K562 (cell line): Measurements from ENCODE around the gene SPTBN4. TPM values are rescaled to one million over a fixed set of nuclear protein-coding genes. Genes with fewer than 3 reads are reported as not detected.

ENCODE experiments used
- ATAC-seq: fragments of 200-7000 bp; cut with Tn5 transposase; 3 replicates; pipeline ENCODE4 v1.9.1; 2020; ENCODE audit warnings: moderate library complexity
- BruUV-seq: library from RNA; stranded (reverse); fragments of 400-500 nt; replicated peaks from 2 replicates; lab custom pipeline; 2021; lab: Mats Ljungman, UMichigan
- CTCF ChIA-PET: fragments of 300-600 bp; formaldehyde crosslinking; extraction: SDS; loops from one replicate; lab custom pipeline; 2021; ENCODE audit warnings: low intra/inter-chr PET ratio; lab: Yijun Ruan, JAX
- POLR2A ChIA-PET: fragments of 300-600, 350-650 bp; sonication (Branson Sonifier 250); formaldehyde crosslinking; extraction: SDS; loops from one replicate; lab custom pipeline; 2021; ENCODE audit warnings: antibody characterized with exemption, inconsistent platforms; lab: Yijun Ruan, JAX
- DNase-seq, 4 experiments: peaks; one replicate each; pipeline versions ENCODE4 v3.0.0 to v3.0.0-alpha.2; 2011 to 2018; ENCODE audit warnings: low spot score in 3 of 4, mixed read lengths in 3 of 4; ENCODE audit errors: extremely low read depth in 1 of 4
- FAIRE-seq: peaks from 2 replicates; lab custom pipeline; 2011; peaks lifted over from hg19 to GRCh38; lab: Jason Lieb, UNC
- H2AFZ ChIP-seq: 2 replicates; pipeline ENCODE4 v1.6.0; 2011; ENCODE audit warnings: low read depth, low read length, control low read depth, inconsistent platforms
- H3K27ac ChIP-seq: fragments of 200-600 bp; 3 replicates; pipeline ENCODE4 v1.8.0; 2011; ENCODE audit warnings: low read depth, mild to moderate bottlenecking, control low read depth, inconsistent platforms, low read length, moderate library complexity, mixed read lengths; ENCODE audit errors: extremely low read depth
- H3K27me3 ChIP-seq, 2 experiments: fragments of 300-600 bp in 1 of 2; 2 replicates in 1 of 2; 3 replicates in 1 of 2; pipeline versions ENCODE4 v1.6.0 to v1.8.0; 2011; ENCODE audit warnings: inconsistent platforms in 2 of 2, low read length in 2 of 2, mild to moderate bottlenecking in 1 of 2, mixed read lengths in 1 of 2, moderate library complexity in 1 of 2; ENCODE audit not compliant: control insufficient read depth in 2 of 2, insufficient read depth in 2 of 2
- H3K36me3 ChIP-seq: fragments of 300-600 bp; 3 replicates; pipeline ENCODE4 v1.8.0; 2011; ENCODE audit warnings: mild to moderate bottlenecking, low read length, inconsistent platforms; ENCODE audit not compliant: control insufficient read depth, insufficient read depth
- H3K4me1 ChIP-seq, 2 experiments: fragments of 200-600 bp in 1 of 2; replicated peaks in 1 of 2; 2 replicates in 1 of 2; 3 replicates in 1 of 2; pipeline versions ENCODE4 v1.5.1 to v1.8.0; 2011; ENCODE audit warnings: inconsistent platforms in 2 of 2, low read length in 2 of 2, mild to moderate bottlenecking in 1 of 2, mixed read lengths in 1 of 2, moderate library complexity in 1 of 2; ENCODE audit not compliant: control insufficient read depth in 2 of 2, insufficient read depth in 2 of 2
- H3K4me2 ChIP-seq: 2 replicates; pipeline ENCODE4 v1.6.1; 2011; ENCODE audit warnings: low read length, control low read depth, inconsistent platforms, mixed read lengths; ENCODE audit not compliant: insufficient read depth
- H3K4me3 ChIP-seq: fragments of 200-600 bp; sonication (generic), shearing (Covaris generic); 2 replicates; pipeline ENCODE4 v1.5.1; 2016; ENCODE audit warnings: control low read depth, inconsistent platforms
- H3K79me2 ChIP-seq: fragments of 200-600 bp; 3 replicates; pipeline ENCODE4 v1.8.0; 2011; ENCODE audit warnings: low read length, inconsistent platforms; ENCODE audit not compliant: control insufficient read depth, insufficient read depth
- H3K9ac ChIP-seq, 2 experiments: 2 replicates each; pipeline versions ENCODE4 v1.6.0 to v1.6.1; 2011; ENCODE audit warnings: low read depth in 2 of 2, low read length in 2 of 2, control low read depth in 1 of 2, inconsistent platforms in 1 of 2, mild to moderate bottlenecking in 1 of 2, mixed read lengths in 1 of 2; ENCODE audit not compliant: insufficient read depth in 1 of 2
- H3K9me1 ChIP-seq: one replicate; pipeline ENCODE4 v1.6.0; 2011; ENCODE audit warnings: inconsistent platforms, mild to moderate bottlenecking, low read length, moderate library complexity; ENCODE audit not compliant: control insufficient read depth, insufficient read depth
- H3K9me3 ChIP-seq: replicated peaks from 2 replicates; pipeline ENCODE4 v1.5.1; 2011; ENCODE audit warnings: low read depth, low read length, inconsistent platforms; ENCODE audit not compliant: control insufficient read depth, insufficient read depth
- H4K20me1 ChIP-seq: replicated peaks from 2 replicates; pipeline ENCODE4 v1.6.1; 2011; ENCODE audit warnings: low read length, inconsistent platforms, mixed read lengths; ENCODE audit not compliant: control insufficient read depth, insufficient read depth
- ARID3A ChIP-seq: IDR thresholded peaks from 2 replicates; pipeline ENCODE4 v1.6.1; 2012; ENCODE audit warnings: low read depth, low read length, improper control_type of control experiment, borderline replicate concordance
- CCAR2 ChIP-seq: fragments of 200-400 bp; formaldehyde crosslinking; IDR thresholded peaks from 2 replicates; pipeline ENCODE4 v1.6.1; 2017; ENCODE audit warnings: mild to moderate bottlenecking, low read depth, low read length
- GATA2 ChIP-seq: sonication (generic); formaldehyde crosslinking; IDR thresholded peaks from 2 replicates; pipeline ENCODE4 v1.4.0; 2020; ENCODE audit warnings: mild to moderate bottlenecking, missing genetic modification reagents
- NCOA2 ChIP-seq, 2 experiments: fragments of 450-650 bp; IDR thresholded peaks; 2 replicates each; pipeline ENCODE4 v1.6.1; 2018; ENCODE audit warnings: mild to moderate bottlenecking in 2 of 2, moderate library complexity in 1 of 2; ENCODE audit not compliant: partially characterized antibody in 2 of 2
- NELFE ChIP-seq: IDR thresholded peaks from 2 replicates; pipeline ENCODE4 v1.6.1; 2011; ENCODE audit warnings: mild to moderate bottlenecking; ENCODE audit not compliant: insufficient read depth, insufficient read length
- PRPF4 ChIP-seq: fragments of 200-400 bp; formaldehyde crosslinking; IDR thresholded peaks from one replicate; pipeline ENCODE4 v1.6.1; 2017; ENCODE audit warnings: low read length, low read depth, mild to moderate bottlenecking; ENCODE audit not compliant: insufficient read depth, poor library complexity, severe bottlenecking
- PTBP1 ChIP-seq: fragments of 200-400 bp; formaldehyde crosslinking; IDR thresholded peaks from 2 replicates; pipeline ENCODE4 v1.6.1; 2017; ENCODE audit warnings: low read depth, low read length
- SREBF2 ChIP-seq: sonication (generic); formaldehyde crosslinking; IDR thresholded peaks from 2 replicates; pipeline ENCODE4 v1.4.0; 2020; ENCODE audit warnings: mild to moderate bottlenecking, missing genetic modification reagents
- TAL1 ChIP-seq: fragments of 450-650 bp; IDR thresholded peaks from 2 replicates; pipeline ENCODE4 v1.6.1; 2016; ENCODE audit warnings: mild to moderate bottlenecking
- TCF15 ChIP-seq: fragments of 250-450 bp; sonication (Bioruptor Pico); IDR thresholded peaks from 2 replicates; pipeline ENCODE4 v1.8.0; 2022; ENCODE audit warnings: moderate library complexity, mild to moderate bottlenecking, inconsistent platforms
- ZNF232 ChIP-seq: sonication (generic); formaldehyde crosslinking; IDR thresholded peaks from 2 replicates; pipeline ENCODE4 v1.8.0; 2022; ENCODE audit warnings: mild to moderate bottlenecking, missing genetic modification reagents
- ZNF592 ChIP-seq: fragments of 450-650 bp; IDR thresholded peaks from 2 replicates; pipeline ENCODE4 v1.6.1; 2017; ENCODE audit warnings: antibody characterized with exemption, mild to moderate bottlenecking
- ZNF830 ChIP-seq: fragments of 250-450 bp; sonication (Bioruptor Pico); IDR thresholded peaks from 2 replicates; pipeline ENCODE4 v1.5.0; 2021; ENCODE audit warnings: mild to moderate bottlenecking
- WGBS: fragments of 100-300 bp; shearing (Covaris generic); methylation state at CpG from one replicate; pipeline ENCODE4 v1.1.6; 2016; ENCODE audit warnings: low coverage, mixed read lengths; ENCODE audit not compliant: insufficient coverage; ENCODE audit errors: missing lambda C conversion rate; 5-methylcytosine and 5-hydroxymethylcytosine counted together
- in situ Hi-C: fragments of 300-500 bp; cut with MboI; formaldehyde crosslinking; loops from 4 replicates; pipeline ENCODE4 v1.15.0; 2018; ENCODE audit warnings: inconsistent platforms, mixed read lengths
- intact Hi-C: fragments of 100-400 bp; cut with micrococcal nuclease; formaldehyde crosslinking; loops from 2 replicates; pipeline ENCODE4 v1.14.2; 2022
- polyA plus RNA-seq, 8 experiments: library from polyadenylated mRNA; depleted of rRNA in 4 of 8; stranded (reverse) in 5 of 8; unstranded in 3 of 8; fragments of >200 nt; fragmentation: Nextera tagmentation in 2 of 8; fragmentation: Illumina TruSeq in 1 of 8; extraction: Ambion mirVana in 2 of 8; extraction: Trizol in 1 of 8; gene quantifications; 2 replicates each; pipeline versions ENCODE4 v1.2.1 to v1.2.3, GENCODE V29; 2011 to 2014; ENCODE audit warnings: inconsistent platforms in 1 of 8, missing spikeins in 1 of 8
- total RNA-seq, 7 experiments: library from RNA; depleted of rRNA in 6 of 7; stranded (reverse); fragments of >200 nt in 6 of 7; fragmentation: Illumina TruSeq in 2 of 7; extraction: Trizol in 2 of 7; gene quantifications; 2 replicates each; pipeline versions ENCODE4 v1.2.1 to v1.2.3, GENCODE V29; 2011 to 2021; ENCODE audit warnings: low replicate concordance in 1 of 7
- TF ChIP-seq, protein P1 (sequence below): sonication (generic); formaldehyde crosslinking; IDR thresholded peaks from 2 replicates; pipeline ENCODE4 v1.8.0; 2022; ENCODE audit warnings: mild to moderate bottlenecking, missing genetic modification reagents, borderline replicate concordance

Gene SPTBN4
- total and polyA plus RNA-seq, 9 of the 15 experiments (the other 6 are each of a cell fraction or from before 2014, with no cell fraction given) = 0.01 to 1.5 (median 0.86) TPM

- ChIA-PET POLR2A (interaction anchor here (0.6 kb wide), 1 partner anchor 225 kb away, joined by 4 read pairs; no protein-coding TSS in a partner anchor), CTCF (no interaction called here)
- no peak overlapping the region for H3K27ac ChIP-seq
- no peaks in the 10 kb centered on the region for H3K79me2 ChIP-seq
- no peak for ATAC-seq
- H2AFZ ChIP-seq = no peak overlapping the region
- peak in 1 of 4 experiments; percentile 3 for DNase-seq
- no peak for FAIRE-seq
- intact Hi-C loops (no loop called here), in situ Hi-C loops (no loop called here)
- no peaks in the 10 kb centered on the region for H3K36me3 ChIP-seq
- no peak overlapping the region; a peak in 1 of 4 replicates for H3K9ac ChIP-seq
- BruUV-seq = no TSS peak
- no peaks in the 10 kb centered on the region for H3K9me3 ChIP-seq
- H3K4me1 ChIP-seq = peaks cover 0 to 11% of the 10 kb centered on the region in 2 experiments; a peak in 3 of 5 replicates
- H4K20me1 ChIP-seq = no peaks in the 10 kb centered on the region
- 3% methylated on average over 4 of the region's 4 CpGs for WGBS
- no peak overlapping the region for H3K4me2 ChIP-seq
- H3K4me3 ChIP-seq = no peak overlapping the region
- no peaks in the 10 kb centered on the region for H3K27me3 ChIP-seq
- peaks cover 3% of the 10 kb centered on the region for H3K9me1 ChIP-seq
- TF ChIP-seq SREBF2 (CRISPR knock-in tag) (no peak), CCAR2 (no peak), GATA2 (CRISPR knock-in tag) (no peak), ZNF592 (no peak), NELFE (no peak), NCOA2 (IDR thresholded peaks at IDR 0.05; ENCODE audit: partially characterized antibody in 2 of 2) (no peak), PRPF4 (no peak), ZNF830 (CRISPR knock-in tag) (no peak), ZNF232 (CRISPR knock-in tag) (no peak), TCF15 (CRISPR knock-in tag) (no peak), PTBP1 (no peak), TAL1 (no peak), ARID3A (no peak)
- TF ChIP-seq, protein P1, sequence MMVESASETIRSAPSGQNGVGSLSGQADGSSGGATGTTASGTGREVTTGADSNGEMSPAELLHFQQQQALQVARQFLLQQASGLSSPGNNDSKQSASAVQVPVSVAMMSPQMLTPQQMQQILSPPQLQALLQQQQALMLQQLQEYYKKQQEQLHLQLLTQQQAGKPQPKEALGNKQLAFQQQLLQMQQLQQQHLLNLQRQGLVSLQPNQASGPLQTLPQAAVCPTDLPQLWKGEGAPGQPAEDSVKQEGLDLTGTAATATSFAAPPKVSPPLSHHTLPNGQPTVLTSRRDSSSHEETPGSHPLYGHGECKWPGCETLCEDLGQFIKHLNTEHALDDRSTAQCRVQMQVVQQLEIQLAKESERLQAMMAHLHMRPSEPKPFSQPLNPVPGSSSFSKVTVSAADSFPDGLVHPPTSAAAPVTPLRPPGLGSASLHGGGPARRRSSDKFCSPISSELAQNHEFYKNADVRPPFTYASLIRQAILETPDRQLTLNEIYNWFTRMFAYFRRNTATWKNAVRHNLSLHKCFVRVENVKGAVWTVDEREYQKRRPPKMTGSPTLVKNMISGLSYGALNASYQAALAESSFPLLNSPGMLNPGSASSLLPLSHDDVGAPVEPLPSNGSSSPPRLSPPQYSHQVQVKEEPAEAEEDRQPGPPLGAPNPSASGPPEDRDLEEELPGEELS (CRISPR knock-in tag) = no peak
These were observed 27.0 kb downstream of the SPTBN4 start for GRCh38 chr19:40493778-40494177.
